K562 (cell line): ENCODE measurements around the gene MINAR1. TPM values are rescaled to one million over a fixed set of nuclear protein-coding genes. Genes with fewer than 3 reads are reported as not detected.

ENCODE experiments used
- CAMTA2 ChIP-seq: fragments of 250-450 bp; sonication (Bioruptor Pico); conservative IDR thresholded peaks from 2 replicates; pipeline ENCODE4 v1.5.1; 2022
- LARP7 ChIP-seq: fragments of 450-650 bp; IDR thresholded peaks from 2 replicates; pipeline ENCODE4 v1.6.1; 2016
- MECOM ChIP-seq: fragments of 250-450 bp; sonication (Bioruptor Pico); IDR thresholded peaks from 2 replicates; pipeline ENCODE4 v1.8.0; 2022; ENCODE audit warnings: inconsistent platforms
- POLR3A ChIP-seq: IDR thresholded peaks from 2 replicates; pipeline ENCODE4 v1.6.1; 2011; ENCODE audit warnings: borderline replicate concordance, mild to moderate bottlenecking, moderate library complexity; ENCODE audit not compliant: insufficient read length, insufficient read depth; ENCODE audit errors: extremely low read depth
- PREB ChIP-seq: sonication (generic); formaldehyde crosslinking; IDR thresholded peaks from 2 replicates; pipeline ENCODE4 v1.8.1; 2023; ENCODE audit warnings: mild to moderate bottlenecking, missing genetic modification reagents
- RAD51 ChIP-seq: fragments of 450-650 bp; IDR thresholded peaks from 2 replicates; pipeline ENCODE4 v1.7.1; 2016; ENCODE audit warnings: low read depth, mild to moderate bottlenecking, borderline replicate concordance
- RBBP5 ChIP-seq: fragments of 200-600 bp; sonication (generic); IDR thresholded peaks from 2 replicates; pipeline ENCODE4 v1.6.1; 2012; ENCODE audit warnings: borderline replicate concordance, mild to moderate bottlenecking, low read length, control low read depth, inconsistent platforms; ENCODE audit not compliant: insufficient read depth, poor library complexity, severe bottlenecking
- SAFB2 ChIP-seq: fragments of 200-400 bp; formaldehyde crosslinking; IDR thresholded peaks from 2 replicates; pipeline ENCODE4 v1.6.1; 2018; ENCODE audit warnings: borderline replicate concordance, low read length, low read depth, moderate library complexity; ENCODE audit not compliant: severe bottlenecking
- SFPQ ChIP-seq: fragments of 200-400 bp; formaldehyde crosslinking; IDR thresholded peaks from 2 replicates; pipeline ENCODE4 v1.6.1; 2017; ENCODE audit warnings: mild to moderate bottlenecking, low read depth, low read length, moderate library complexity
- TAF7 ChIP-seq: fragments of 450-650 bp; IDR thresholded peaks from 2 replicates; pipeline ENCODE4 v1.6.1; 2016; ENCODE audit warnings: missing genetic modification characterization, missing compliant biosample characterization
- ZKSCAN1 ChIP-seq: fragments of 150-350 bp; IDR thresholded peaks from 2 replicates; pipeline ENCODE4 v1.6.1; 2016; ENCODE audit warnings: low read depth, low read length
- ZNF253 ChIP-seq: fragments of 250-450 bp; sonication (Bioruptor Pico); conservative IDR thresholded peaks from 2 replicates; pipeline ENCODE4 v1.6.1; 2021; ENCODE audit warnings: mild to moderate bottlenecking
- ZNF274 ChIP-seq: IDR thresholded peaks from 2 replicates; pipeline ENCODE4 v1.6.1; 2011; ENCODE audit warnings: low read depth, mild to moderate bottlenecking, low read length, moderate library complexity, borderline replicate concordance
- polyA plus RNA-seq, 8 experiments: library from polyadenylated mRNA; depleted of rRNA in 4 of 8; stranded (reverse) in 5 of 8; unstranded in 3 of 8; fragments of >200 nt; fragmentation: Nextera tagmentation in 2 of 8; fragmentation: Illumina TruSeq in 1 of 8; extraction: Ambion mirVana in 2 of 8; extraction: Trizol in 1 of 8; gene quantifications; 2 replicates each; pipeline versions ENCODE4 v1.2.1 to v1.2.3, GENCODE V29; 2011 to 2014; ENCODE audit warnings: inconsistent platforms in 1 of 8, missing spikeins in 1 of 8
- total RNA-seq, 7 experiments: library from RNA; depleted of rRNA in 6 of 7; stranded (reverse); fragments of >200 nt in 6 of 7; fragmentation: Illumina TruSeq in 2 of 7; extraction: Trizol in 2 of 7; gene quantifications; 2 replicates each; pipeline versions ENCODE4 v1.2.1 to v1.2.3, GENCODE V29; 2011 to 2021; ENCODE audit warnings: low replicate concordance in 1 of 7
- TF ChIP-seq, protein P1 (sequence below): fragments of 450-650 bp; IDR thresholded peaks from 2 replicates; pipeline ENCODE4 v1.6.1; 2016; ENCODE audit warnings: mild to moderate bottlenecking, moderate library complexity

The MINAR1 gene
- total and polyA plus RNA-seq, 9 of the 15 experiments (the other 6 are each of a cell fraction or from before 2014, with no cell fraction given), result 0.21 to 1.2 (median 0.52) TPM

GRCh38 chr15:79454063-79454462, 21.9 kb downstream of the MINAR1 start (continued):
- TF ChIP-seq, protein P1, sequence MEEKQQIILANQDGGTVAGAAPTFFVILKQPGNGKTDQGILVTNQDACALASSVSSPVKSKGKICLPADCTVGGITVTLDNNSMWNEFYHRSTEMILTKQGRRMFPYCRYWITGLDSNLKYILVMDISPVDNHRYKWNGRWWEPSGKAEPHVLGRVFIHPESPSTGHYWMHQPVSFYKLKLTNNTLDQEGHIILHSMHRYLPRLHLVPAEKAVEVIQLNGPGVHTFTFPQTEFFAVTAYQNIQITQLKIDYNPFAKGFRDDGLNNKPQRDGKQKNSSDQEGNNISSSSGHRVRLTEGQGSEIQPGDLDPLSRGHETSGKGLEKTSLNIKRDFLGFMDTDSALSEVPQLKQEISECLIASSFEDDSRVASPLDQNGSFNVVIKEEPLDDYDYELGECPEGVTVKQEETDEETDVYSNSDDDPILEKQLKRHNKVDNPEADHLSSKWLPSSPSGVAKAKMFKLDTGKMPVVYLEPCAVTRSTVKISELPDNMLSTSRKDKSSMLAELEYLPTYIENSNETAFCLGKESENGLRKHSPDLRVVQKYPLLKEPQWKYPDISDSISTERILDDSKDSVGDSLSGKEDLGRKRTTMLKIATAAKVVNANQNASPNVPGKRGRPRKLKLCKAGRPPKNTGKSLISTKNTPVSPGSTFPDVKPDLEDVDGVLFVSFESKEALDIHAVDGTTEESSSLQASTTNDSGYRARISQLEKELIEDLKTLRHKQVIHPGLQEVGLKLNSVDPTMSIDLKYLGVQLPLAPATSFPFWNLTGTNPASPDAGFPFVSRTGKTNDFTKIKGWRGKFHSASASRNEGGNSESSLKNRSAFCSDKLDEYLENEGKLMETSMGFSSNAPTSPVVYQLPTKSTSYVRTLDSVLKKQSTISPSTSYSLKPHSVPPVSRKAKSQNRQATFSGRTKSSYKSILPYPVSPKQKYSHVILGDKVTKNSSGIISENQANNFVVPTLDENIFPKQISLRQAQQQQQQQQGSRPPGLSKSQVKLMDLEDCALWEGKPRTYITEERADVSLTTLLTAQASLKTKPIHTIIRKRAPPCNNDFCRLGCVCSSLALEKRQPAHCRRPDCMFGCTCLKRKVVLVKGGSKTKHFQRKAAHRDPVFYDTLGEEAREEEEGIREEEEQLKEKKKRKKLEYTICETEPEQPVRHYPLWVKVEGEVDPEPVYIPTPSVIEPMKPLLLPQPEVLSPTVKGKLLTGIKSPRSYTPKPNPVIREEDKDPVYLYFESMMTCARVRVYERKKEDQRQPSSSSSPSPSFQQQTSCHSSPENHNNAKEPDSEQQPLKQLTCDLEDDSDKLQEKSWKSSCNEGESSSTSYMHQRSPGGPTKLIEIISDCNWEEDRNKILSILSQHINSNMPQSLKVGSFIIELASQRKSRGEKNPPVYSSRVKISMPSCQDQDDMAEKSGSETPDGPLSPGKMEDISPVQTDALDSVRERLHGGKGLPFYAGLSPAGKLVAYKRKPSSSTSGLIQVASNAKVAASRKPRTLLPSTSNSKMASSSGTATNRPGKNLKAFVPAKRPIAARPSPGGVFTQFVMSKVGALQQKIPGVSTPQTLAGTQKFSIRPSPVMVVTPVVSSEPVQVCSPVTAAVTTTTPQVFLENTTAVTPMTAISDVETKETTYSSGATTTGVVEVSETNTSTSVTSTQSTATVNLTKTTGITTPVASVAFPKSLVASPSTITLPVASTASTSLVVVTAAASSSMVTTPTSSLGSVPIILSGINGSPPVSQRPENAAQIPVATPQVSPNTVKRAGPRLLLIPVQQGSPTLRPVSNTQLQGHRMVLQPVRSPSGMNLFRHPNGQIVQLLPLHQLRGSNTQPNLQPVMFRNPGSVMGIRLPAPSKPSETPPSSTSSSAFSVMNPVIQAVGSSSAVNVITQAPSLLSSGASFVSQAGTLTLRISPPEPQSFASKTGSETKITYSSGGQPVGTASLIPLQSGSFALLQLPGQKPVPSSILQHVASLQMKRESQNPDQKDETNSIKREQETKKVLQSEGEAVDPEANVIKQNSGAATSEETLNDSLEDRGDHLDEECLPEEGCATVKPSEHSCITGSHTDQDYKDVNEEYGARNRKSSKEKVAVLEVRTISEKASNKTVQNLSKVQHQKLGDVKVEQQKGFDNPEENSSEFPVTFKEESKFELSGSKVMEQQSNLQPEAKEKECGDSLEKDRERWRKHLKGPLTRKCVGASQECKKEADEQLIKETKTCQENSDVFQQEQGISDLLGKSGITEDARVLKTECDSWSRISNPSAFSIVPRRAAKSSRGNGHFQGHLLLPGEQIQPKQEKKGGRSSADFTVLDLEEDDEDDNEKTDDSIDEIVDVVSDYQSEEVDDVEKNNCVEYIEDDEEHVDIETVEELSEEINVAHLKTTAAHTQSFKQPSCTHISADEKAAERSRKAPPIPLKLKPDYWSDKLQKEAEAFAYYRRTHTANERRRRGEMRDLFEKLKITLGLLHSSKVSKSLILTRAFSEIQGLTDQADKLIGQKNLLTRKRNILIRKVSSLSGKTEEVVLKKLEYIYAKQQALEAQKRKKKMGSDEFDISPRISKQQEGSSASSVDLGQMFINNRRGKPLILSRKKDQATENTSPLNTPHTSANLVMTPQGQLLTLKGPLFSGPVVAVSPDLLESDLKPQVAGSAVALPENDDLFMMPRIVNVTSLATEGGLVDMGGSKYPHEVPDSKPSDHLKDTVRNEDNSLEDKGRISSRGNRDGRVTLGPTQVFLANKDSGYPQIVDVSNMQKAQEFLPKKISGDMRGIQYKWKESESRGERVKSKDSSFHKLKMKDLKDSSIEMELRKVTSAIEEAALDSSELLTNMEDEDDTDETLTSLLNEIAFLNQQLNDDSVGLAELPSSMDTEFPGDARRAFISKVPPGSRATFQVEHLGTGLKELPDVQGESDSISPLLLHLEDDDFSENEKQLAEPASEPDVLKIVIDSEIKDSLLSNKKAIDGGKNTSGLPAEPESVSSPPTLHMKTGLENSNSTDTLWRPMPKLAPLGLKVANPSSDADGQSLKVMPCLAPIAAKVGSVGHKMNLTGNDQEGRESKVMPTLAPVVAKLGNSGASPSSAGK, result no peak
- no peak for TF ChIP-seq POLR3A
- no peak for TF ChIP-seq SFPQ
- TF ChIP-seq SAFB2, result no peak
- no peak for TF ChIP-seq ZNF274
- no peak for TF ChIP-seq RBBP5
- no peak for TF ChIP-seq ZNF253
- TF ChIP-seq CAMTA2, result no peak
- no peak for TF ChIP-seq PREB
- TF ChIP-seq TAF7 (tag), result no peak
- no peak for TF ChIP-seq ZKSCAN1
- TF ChIP-seq RAD51, result no peak
- no peak for TF ChIP-seq LARP7
- TF ChIP-seq MECOM, result no peak
